Right lobe of liver (tissue), 6 donors: ENCODE data around the gene IGFBP5. TPM values are rescaled to one million over a fixed set of nuclear protein-coding genes. Genes with fewer than 3 reads are reported as not detected.
A peak's percentile ranks its signal among the peaks of the same experiment; 100 is the strongest.

Experiments
- ATAC-seq, 4 donors: fragments of 200-7000 bp; cut with Tn5 transposase; one replicate each; pipeline ENCODE4 v1.9.1; 2020; ENCODE audit warnings: mild to moderate bottlenecking in 4 of 4, moderate library complexity in 4 of 4
- DNase-seq, 3 donors: peaks; one replicate each; pipeline ENCODE4 v3.0.0-alpha.2; 2020
- H3K27ac ChIP-seq, 3 donors: fragments of 200-600 bp; one replicate each; pipeline ENCODE4 v1.8.0; 2022
- H3K27me3 ChIP-seq, 2 donors: fragments of 200-600 bp; one replicate each; pipeline ENCODE4 v1.8.0; 2022
- H3K36me3 ChIP-seq, 4 donors: fragments of 200-600 bp; sonication (generic) in 1 of 4; one replicate each; pipeline versions ENCODE4 v1.5.1 to v1.8.0; 2017 to 2022; ENCODE audit warnings: control low read depth in 1 of 4
- H3K4me1 ChIP-seq, 4 donors: fragments of 200-600 bp; sonication (generic) in 1 of 4; one replicate each; pipeline versions ENCODE4 v1.5.1 to v1.8.0; 2017 to 2022; ENCODE audit warnings: control low read depth in 1 of 4
- H3K4me3 ChIP-seq, 3 donors: fragments of 200-600 bp; one replicate each; pipeline ENCODE4 v1.8.0; 2022
- H3K9me3 ChIP-seq, 4 donors: fragments of 200-600 bp; sonication (generic) in 1 of 4; one replicate each; pipeline versions ENCODE4 v1.5.1 to v1.8.0; 2017 to 2022; ENCODE audit warnings: control low read depth in 1 of 4
- POLR2A ChIP-seq: fragments of 450-650 bp; IDR thresholded peaks from one replicate; pipeline ENCODE4 v1.6.1; 2017; ENCODE audit warnings: antibody characterized with exemption, mild to moderate bottlenecking
- WGBS: methylation state at CpG from one replicate; pipeline ENCODE4 v1.1.6; 2018; ENCODE audit warnings: low coverage, low lambda C conversion rate; ENCODE audit not compliant: insufficient coverage; ENCODE audit errors: missing lambda C conversion rate; 5-methylcytosine and 5-hydroxymethylcytosine counted together
- intact Hi-C, 2 donors: fragments of 100-400 bp; cut with DNase I; formaldehyde crosslinking; loops; one replicate each; pipeline versions ENCODE4 v1.11.2 to v1.14.1; 2022
- total RNA-seq, 6 experiments: library from RNA; depleted of rRNA in 2 of 6; stranded (reverse); fragments of >200 nt in 2 of 6; fragmentation: NEBNext Ultra II Directional in 3 of 6; extraction: Animal tissue kit (Norgen Biotek cat#: 25700) in 3 of 6; gene quantifications; one replicate each; pipeline versions ENCODE4 v1.1.0 to v1.2.4, GENCODE V29; 2016 to 2023
- TF ChIP-seq, protein P1 (sequence below), 4 donors: fragments of 200-600 bp in 3 of 4; fragments of 450-650 bp in 1 of 4; IDR thresholded peaks; one replicate each; pipeline versions ENCODE4 v1.5.1 to v1.8.0; 2016 to 2022; ENCODE audit warnings: antibody characterized with exemption in 4 of 4, mild to moderate bottlenecking in 2 of 4
- donor health status: DM: no; HTN: yes; CAD: no.
- donor health status: DM: no; HTN: no; CAD: no.
- donor health status: DM: no; HTN: no; CAD: no.
- donor health status: DM: no; HTN: yes; CAD: no.
- donor health status: DM: no; HTN: yes; CAD: no.

The IGFBP5 gene
- total RNA-seq, 6 experiments from 2014 or later: 13.7 to 76.0 (median 30.9) TPM

DNA sequence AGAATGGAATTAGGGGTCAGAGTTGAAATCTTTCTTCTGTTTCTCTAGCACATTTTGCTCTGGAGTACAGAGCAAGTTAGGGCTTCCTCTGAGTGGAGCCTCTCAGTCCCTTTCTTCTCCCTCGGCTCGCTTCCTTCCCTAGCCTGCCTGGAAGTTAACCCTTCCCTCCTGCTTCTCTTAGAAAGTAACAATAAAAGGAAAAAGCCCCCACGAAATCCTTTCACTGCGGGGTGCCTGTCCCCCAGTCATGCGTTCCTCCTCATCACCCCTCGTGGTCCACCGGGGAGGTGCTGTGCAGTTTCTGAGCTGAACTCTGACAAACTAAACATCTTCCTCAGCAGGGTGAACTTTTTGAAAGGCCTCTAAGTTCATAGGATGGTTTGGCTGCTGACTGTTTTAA is 60.2 kb downstream of the IGFBP5 start:
- peaks cover 0 to 37% (median 0%) of the 10 kb centered on the region in 4 donors for H3K4me1 ChIP-seq
- H3K36me3 ChIP-seq: peaks cover 0 to 13% (median 2%) of the 10 kb centered on the region in 4 donors
- no peak for DNase-seq
- no peaks in the 10 kb centered on the region for H3K27me3 ChIP-seq
- H3K9me3 ChIP-seq: no peaks in the 10 kb centered on the region
- no peak for ATAC-seq
- peak overlapping the region; percentile 54 to 76 (median 68) for H3K4me3 ChIP-seq
- H3K27ac ChIP-seq: peak overlapping the region; percentile 73 to 75 (median 73)
- 9% methylated on average over 7 of the region's 7 CpGs for WGBS
- intact Hi-C loops: no loop called here
- TF ChIP-seq POLR2A: no peak
- TF ChIP-seq, protein P1, sequence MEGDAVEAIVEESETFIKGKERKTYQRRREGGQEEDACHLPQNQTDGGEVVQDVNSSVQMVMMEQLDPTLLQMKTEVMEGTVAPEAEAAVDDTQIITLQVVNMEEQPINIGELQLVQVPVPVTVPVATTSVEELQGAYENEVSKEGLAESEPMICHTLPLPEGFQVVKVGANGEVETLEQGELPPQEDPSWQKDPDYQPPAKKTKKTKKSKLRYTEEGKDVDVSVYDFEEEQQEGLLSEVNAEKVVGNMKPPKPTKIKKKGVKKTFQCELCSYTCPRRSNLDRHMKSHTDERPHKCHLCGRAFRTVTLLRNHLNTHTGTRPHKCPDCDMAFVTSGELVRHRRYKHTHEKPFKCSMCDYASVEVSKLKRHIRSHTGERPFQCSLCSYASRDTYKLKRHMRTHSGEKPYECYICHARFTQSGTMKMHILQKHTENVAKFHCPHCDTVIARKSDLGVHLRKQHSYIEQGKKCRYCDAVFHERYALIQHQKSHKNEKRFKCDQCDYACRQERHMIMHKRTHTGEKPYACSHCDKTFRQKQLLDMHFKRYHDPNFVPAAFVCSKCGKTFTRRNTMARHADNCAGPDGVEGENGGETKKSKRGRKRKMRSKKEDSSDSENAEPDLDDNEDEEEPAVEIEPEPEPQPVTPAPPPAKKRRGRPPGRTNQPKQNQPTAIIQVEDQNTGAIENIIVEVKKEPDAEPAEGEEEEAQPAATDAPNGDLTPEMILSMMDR (IDR thresholded peaks at IDR 0.05): no peak

DNA sequence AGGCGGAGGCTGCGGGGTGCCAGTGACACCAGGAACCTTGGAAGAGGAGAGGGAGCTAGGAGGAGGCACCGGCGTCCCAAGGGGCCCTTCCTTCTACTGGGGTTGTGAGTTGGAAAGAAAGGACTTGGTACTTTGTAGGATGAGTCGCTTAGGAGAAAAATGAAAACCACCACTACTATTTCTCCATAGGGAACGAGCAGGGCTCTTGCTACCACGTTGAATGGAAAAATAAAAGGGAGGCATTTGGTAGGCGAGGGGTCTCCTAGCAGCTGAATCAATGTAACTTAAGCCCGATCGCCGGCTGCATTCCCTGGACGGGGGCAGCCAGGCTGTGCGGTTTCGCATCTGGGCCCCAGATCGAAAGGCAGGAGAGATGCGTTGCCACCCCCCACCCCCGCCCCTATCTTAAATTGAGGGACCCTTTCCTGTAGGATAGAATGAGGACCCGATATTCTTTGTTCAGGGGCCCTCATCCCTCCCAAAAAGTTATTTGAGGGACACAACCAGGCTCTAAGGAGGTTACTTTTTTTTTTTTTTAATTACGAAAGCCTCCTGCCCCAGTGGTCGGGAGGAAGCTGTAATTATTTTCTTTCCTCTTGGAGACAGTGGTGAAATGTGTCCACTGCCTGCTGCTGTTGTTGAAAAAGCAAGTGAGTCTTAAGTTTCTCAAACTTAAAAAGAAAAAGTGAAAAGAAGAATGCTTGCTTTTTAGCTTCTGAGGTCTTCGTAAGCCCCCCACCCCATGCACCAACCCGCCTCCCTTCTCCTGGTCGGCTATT is 60.8 kb downstream of the IGFBP5 start:
- H3K27me3 ChIP-seq: no peaks in the 10 kb centered on the region
- peak overlapping the region; percentile 73 to 75 (median 73) for H3K27ac ChIP-seq

DNA sequence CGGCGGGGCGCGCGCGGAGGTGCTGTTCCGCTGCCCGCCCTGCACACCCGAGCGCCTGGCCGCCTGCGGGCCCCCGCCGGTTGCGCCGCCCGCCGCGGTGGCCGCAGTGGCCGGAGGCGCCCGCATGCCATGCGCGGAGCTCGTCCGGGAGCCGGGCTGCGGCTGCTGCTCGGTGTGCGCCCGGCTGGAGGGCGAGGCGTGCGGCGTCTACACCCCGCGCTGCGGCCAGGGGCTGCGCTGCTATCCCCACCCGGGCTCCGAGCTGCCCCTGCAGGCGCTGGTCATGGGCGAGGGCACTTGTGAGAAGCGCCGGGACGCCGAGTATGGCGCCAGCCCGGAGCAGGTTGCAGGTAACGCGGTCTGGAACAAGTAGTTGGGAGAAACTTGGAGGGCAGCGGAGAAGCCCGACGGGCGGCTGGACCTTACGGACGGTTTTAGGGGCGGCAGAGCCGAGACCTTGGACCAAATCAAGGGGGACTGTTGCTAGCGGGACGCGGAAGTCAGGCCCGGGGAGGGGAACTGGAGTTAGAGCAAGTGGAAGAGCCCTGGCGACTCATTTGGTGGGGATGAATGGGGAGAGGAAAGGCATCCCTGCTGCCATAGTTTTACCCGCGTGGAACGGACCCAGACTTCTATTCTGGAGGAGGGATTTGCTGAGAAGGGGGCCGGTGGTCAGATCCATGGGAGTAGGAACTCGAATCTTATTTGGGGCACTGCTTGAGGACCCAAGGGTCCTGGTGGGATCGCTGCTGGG is 61.6 kb downstream of the IGFBP5 start:
- DNase-seq (peak in 1 of 3 donors; percentile 41), ATAC-seq (peak; percentile 11 to 53 (median 20))
- no peaks in the 10 kb centered on the region for H3K27me3 ChIP-seq
- no peaks in the 10 kb centered on the region for H3K9me3 ChIP-seq
- intact Hi-C loops: no loop called here
- H3K4me3 ChIP-seq: peak overlapping the region; percentile 54 to 76 (median 68)
- peak overlapping the region; percentile 73 to 75 (median 73) for H3K27ac ChIP-seq
- peaks cover 0 to 3% (median 0%) of the 10 kb centered on the region in 4 donors for H3K36me3 ChIP-seq
- TF ChIP-seq POLR2A: no peak
- TF ChIP-seq, protein P1 (IDR thresholded peaks at IDR 0.05): no peak
- 1% methylated on average over 21 of the region's 71 CpGs for WGBS
- H3K4me1 ChIP-seq: peaks cover 0 to 37% (median 0%) of the 10 kb centered on the region in 4 donors

More for the DNA sequence above, 60.8 kb downstream of the IGFBP5 start:
- Histone ChIP-seq H3K36me3 (peaks cover 0 to 7% (median 0%) of the 10 kb centered on the region in 4 donors), H3K4me3 (peak overlapping the region; percentile 54 to 76 (median 68)), H3K9me3 (no peaks in the 10 kb centered on the region), H3K4me1 (peaks cover 0 to 37% (median 0%) of the 10 kb centered on the region in 4 donors)
- 4% methylated on average over 23 of the region's 23 CpGs for WGBS
- DNase-seq: no peak
- TF ChIP-seq, protein P1 (IDR thresholded peaks at IDR 0.05): no peak
- no peak for TF ChIP-seq POLR2A
- intact Hi-C loops: no loop called here
- peak in 2 of 4 donors; percentile 1 to 2 for ATAC-seq

DNA sequence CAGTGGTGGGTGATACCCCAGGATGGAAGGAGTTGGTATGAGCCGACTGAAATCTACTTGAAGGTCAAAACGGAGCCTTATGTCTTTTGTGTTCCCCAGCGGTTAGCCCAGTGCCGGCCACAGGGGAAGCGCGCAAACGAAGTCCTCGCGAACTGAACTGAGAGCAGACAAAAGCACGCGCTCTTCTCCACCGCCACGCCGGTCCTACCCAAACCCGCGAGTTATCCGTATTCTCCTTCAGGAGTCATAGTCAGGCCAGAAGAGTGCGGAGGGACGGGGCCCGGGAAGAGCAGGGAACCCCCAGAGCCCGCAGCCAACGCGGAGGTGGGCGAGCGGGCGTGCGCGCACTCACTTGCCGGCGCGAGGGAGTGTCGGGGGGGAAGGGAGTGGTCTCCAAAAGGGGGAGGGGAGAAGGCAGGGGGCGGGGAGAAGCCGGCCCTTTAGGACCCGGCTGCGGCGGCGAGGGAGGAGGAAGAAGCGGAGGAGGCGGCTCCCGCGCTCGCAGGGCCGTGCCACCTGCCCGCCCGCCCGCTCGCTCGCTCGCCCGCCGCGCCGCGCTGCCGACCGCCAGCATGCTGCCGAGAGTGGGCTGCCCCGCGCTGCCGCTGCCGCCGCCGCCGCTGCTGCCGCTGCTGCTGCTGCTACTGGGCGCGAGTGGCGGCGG is 62.3 kb downstream of the IGFBP5 start, which contains the start of gene IGFBP2:
Gene IGFBP2 (plus strand): TSS at position 469 of the 664 bp plus-strand sequence. CDS start 104 bp downstream, at position 573.
- Histone ChIP-seq H3K36me3 (peaks cover 0 to 3% (median 0%) of the 10 kb centered on the region in 4 donors), H3K4me1 (peaks cover 0 to 35% (median 0%) of the 10 kb centered on the region in 4 donors), H3K27me3 (no peaks in the 10 kb centered on the region), H3K4me3 (peak within 1 kb of the TSS; percentile 54 to 76 (median 68)), H3K9me3 (no peaks in the 10 kb centered on the region), H3K27ac (peak within 1 kb of the TSS; percentile 73 to 75 (median 73))
- DNase-seq (peak; percentile 71 to 81 (median 74)), ATAC-seq (peak; percentile 48 to 78 (median 74))
- peak; percentile 63 for TF ChIP-seq POLR2A
- TF ChIP-seq, protein P1 (IDR thresholded peaks at IDR 0.05): no peak
- 0% methylated on average over 1 of the region's 70 CpGs for WGBS
- intact Hi-C loops: no loop called here
